ENCODE results near the gene MAPK7. TPM values are rescaled to one million over a fixed set of nuclear protein-coding genes. Genes with fewer than 3 reads are reported as not detected.

Gene MAPK7
- total RNA-seq, 1 experiment from 2014 or later: 40.0 TPM

DNA sequence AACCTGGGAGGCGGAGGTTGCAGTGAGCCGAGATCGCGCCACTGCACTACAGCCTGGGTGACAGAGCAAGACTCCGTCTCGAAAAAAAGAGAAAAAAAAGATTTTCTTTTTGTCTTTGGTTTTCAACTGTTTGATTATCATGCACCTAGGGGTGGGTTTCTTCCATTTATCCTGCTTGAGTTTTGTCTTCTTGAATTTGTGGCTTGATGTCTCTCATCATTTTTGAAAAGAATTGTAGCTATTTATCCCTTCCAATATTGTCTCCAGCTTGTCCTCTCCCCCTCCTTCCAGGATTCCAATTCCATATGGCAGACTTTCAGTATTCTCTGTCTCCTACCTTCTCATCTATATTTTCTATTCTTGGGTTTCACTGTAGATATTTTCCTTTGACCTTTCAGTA, 23.6 kb upstream of the MAPK7 start:
- Histone ChIP-seq H3K27ac (ENCODE audit: low read depth, low read length, poor library complexity, severe bottlenecking) (no peak overlapping the region), H3K4me3 (ENCODE audit: low read depth, low read length, poor library complexity, severe bottlenecking) (no peak overlapping the region), H3K27me3 (replicated peaks; ENCODE audit: insufficient read depth, low read depth, low read length, poor library complexity) (no peaks in the 10 kb centered on the region), H3K9me3 (ENCODE audit: low read depth, low read length, poor library complexity, severe bottlenecking) (no peaks in the 10 kb centered on the region), H3K4me1 (ENCODE audit: insufficient read depth, low read length, poor library complexity, severe bottlenecking) (no peaks in the 10 kb centered on the region), H3K36me3 (ENCODE audit: insufficient read depth, low read length, poor library complexity, severe bottlenecking) (no peaks in the 10 kb centered on the region)
- BruUV-seq (replicated peaks): no TSS peak
- intact Hi-C loops (cut with micrococcal nuclease; ENCODE audit: unreplicated experiment): no loop called here
- POLR2A ChIA-PET (ENCODE audit: low non-redundant PET): no interaction called here
- CTCF ChIA-PET: no interaction called here
- no peak for DNase-seq (ENCODE audit: low spot score)
- TF ChIP-seq EZH2 (IDR thresholded peaks at IDR 0.05; ENCODE audit: borderline replicate concordance, low read depth, low read length, poor library complexity, severe bottlenecking) (no peak), CTCF (conservative IDR thresholded peaks at IDR 0.05; ENCODE audit: low read depth, low read length) (no peak)

DNA sequence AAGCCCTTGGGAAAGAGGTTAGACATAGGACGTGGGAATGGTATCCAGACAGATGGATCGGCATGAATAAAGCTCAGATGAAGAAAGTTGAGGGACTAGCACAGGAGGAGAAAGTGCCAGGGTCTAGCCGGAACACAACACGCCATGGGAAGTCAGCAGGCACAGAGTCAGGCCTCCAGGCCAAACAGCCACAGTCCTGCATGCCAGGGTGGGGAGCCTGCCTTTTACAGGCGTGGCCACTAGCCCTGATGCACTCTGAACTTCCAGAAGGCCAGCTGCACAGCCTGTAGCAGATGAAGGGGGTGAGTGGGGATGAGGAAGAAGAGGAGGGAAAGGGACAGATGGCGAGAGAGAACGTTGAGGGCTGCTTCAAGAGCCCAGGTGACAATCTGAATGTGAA, 20.9 kb upstream of the MAPK7 start:
- H3K36me3 ChIP-seq (ENCODE audit: insufficient read depth, low read length, poor library complexity, severe bottlenecking): no peaks in the 10 kb centered on the region
- no peak for TF ChIP-seq EZH2 (IDR thresholded peaks at IDR 0.05; ENCODE audit: borderline replicate concordance, low read depth, low read length, poor library complexity, severe bottlenecking)
- TF ChIP-seq CTCF (conservative IDR thresholded peaks at IDR 0.05; ENCODE audit: low read depth, low read length): no peak
- H3K4me3 ChIP-seq (ENCODE audit: low read depth, low read length, poor library complexity, severe bottlenecking): no peak overlapping the region
- no peak for DNase-seq (ENCODE audit: low spot score)
- ChIA-PET CTCF (no interaction called here), POLR2A (ENCODE audit: low non-redundant PET) (no interaction called here)
- no TSS peak for BruUV-seq (replicated peaks)
- H3K4me1 ChIP-seq (ENCODE audit: insufficient read depth, low read length, poor library complexity, severe bottlenecking): peaks cover 7% of the 10 kb centered on the region
- intact Hi-C loops (cut with micrococcal nuclease; ENCODE audit: unreplicated experiment): no loop called here
- H3K9me3 ChIP-seq (ENCODE audit: low read depth, low read length, poor library complexity, severe bottlenecking): no peaks in the 10 kb centered on the region
- no peak overlapping the region for H3K27ac ChIP-seq (ENCODE audit: low read depth, low read length, poor library complexity, severe bottlenecking)
- no peaks in the 10 kb centered on the region for H3K27me3 ChIP-seq (replicated peaks; ENCODE audit: insufficient read depth, low read depth, low read length, poor library complexity)

GRCh38 chr17:19357761-19358160, 20.5 kb upstream of the MAPK7 start:
- intact Hi-C loops (cut with micrococcal nuclease; ENCODE audit: unreplicated experiment): no loop called here
- peaks cover 7% of the 10 kb centered on the region for H3K4me1 ChIP-seq (ENCODE audit: insufficient read depth, low read length, poor library complexity, severe bottlenecking)
- no TSS peak for BruUV-seq (replicated peaks)
- DNase-seq (ENCODE audit: low spot score): no peak
- H3K9me3 ChIP-seq (ENCODE audit: low read depth, low read length, poor library complexity, severe bottlenecking): no peaks in the 10 kb centered on the region
- no peak overlapping the region for H3K4me3 ChIP-seq (ENCODE audit: low read depth, low read length, poor library complexity, severe bottlenecking)
- POLR2A ChIA-PET (ENCODE audit: low non-redundant PET): no interaction called here
- no peak overlapping the region for H3K27ac ChIP-seq (ENCODE audit: low read depth, low read length, poor library complexity, severe bottlenecking)
- CTCF ChIA-PET: no interaction called here
- no peaks in the 10 kb centered on the region for H3K27me3 ChIP-seq (replicated peaks; ENCODE audit: insufficient read depth, low read depth, low read length, poor library complexity)
- H3K36me3 ChIP-seq (ENCODE audit: insufficient read depth, low read length, poor library complexity, severe bottlenecking): no peaks in the 10 kb centered on the region
- TF ChIP-seq EZH2 (IDR thresholded peaks at IDR 0.05; ENCODE audit: borderline replicate concordance, low read depth, low read length, poor library complexity, severe bottlenecking): no peak
- TF ChIP-seq CTCF (conservative IDR thresholded peaks at IDR 0.05; ENCODE audit: low read depth, low read length): no peak
